Measurements from ENCODE around the gene DKC1.
"Not testable (repeated sequence)": the region's sequence is repeated elsewhere in the genome, so short reads cannot be mapped to it uniquely, and the experiment has no call there.

The DKC1 gene

GRCh38 chrX:154793084-154793795 is 30.6 kb downstream of the DKC1 start:
- DNase-seq (ENCODE audit: low spot score), result no peak

- DNase-seq (ENCODE audit: low spot score), result no peak
Observed at GRCh38 chrX:154795016-154795415, 32.4 kb downstream of the DKC1 start.

- DNase-seq (ENCODE audit: low spot score), result no peak
Observed at GRCh38 chrX:154797006-154797405, 34.3 kb downstream of the DKC1 start.

GRCh38 chrX:154799556-154800348 is 37.1 kb downstream of the DKC1 start:
- DNase-seq (ENCODE audit: low spot score), result no peak

- no peak for DNase-seq (ENCODE audit: low spot score)
Observed at GRCh38 chrX:154800478-154801210, 38.0 kb downstream of the DKC1 start.

DNA sequence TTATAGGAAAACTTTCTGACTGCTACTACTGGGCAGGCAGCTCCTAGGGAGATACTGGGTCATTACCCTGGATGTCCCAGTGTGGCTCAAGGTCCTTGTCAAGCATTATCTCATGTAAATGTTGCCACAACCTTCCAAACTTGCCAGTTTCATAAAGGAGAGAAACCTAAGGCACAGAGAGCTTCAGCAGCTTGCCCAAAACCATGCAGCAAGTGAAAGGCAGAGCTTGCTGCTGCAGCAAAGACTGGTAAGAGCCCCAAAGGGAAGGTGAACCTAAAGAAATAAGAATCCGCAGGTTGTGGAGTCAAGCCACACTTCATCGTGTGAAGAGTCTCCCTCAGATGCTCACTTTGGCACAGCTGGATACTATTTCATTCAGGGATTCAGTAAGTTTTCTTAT is 40.3 kb downstream of the DKC1 start:
- DNase-seq (ENCODE audit: low spot score), result no peak

DNA sequence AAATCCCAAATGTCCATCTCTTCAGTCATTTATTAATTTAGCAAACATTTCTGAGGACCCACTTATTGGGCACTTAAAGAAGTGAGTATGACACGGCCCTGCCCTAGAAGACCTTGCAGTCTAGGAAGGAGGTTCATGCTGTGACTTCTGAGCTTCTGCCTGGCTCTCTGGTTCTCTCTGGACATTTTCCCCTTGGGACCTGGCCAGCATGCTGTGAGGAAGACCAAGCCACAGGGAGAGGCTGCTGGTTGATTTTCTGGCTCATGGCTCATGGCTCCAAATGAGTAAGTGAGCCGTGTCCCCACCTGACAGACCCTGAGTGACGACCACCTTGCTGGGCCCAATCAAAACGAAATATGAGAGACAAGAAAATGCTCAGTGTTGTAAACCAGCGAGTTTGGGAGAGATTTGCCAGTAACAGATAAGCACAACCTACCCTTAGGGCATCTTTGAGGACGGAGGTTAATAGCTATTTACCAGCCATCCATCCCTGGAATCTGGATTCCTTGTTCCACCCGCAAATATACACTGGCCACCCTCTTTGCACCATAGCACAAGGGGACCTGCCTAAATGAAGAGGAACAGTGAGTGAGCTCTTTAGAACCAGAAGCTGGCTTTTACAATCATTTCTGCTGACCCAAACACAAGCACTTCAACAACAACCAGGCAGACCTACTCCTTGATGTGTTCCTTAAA is 41.7 kb downstream of the DKC1 start:
- no peak for DNase-seq (ENCODE audit: low spot score)

DNA sequence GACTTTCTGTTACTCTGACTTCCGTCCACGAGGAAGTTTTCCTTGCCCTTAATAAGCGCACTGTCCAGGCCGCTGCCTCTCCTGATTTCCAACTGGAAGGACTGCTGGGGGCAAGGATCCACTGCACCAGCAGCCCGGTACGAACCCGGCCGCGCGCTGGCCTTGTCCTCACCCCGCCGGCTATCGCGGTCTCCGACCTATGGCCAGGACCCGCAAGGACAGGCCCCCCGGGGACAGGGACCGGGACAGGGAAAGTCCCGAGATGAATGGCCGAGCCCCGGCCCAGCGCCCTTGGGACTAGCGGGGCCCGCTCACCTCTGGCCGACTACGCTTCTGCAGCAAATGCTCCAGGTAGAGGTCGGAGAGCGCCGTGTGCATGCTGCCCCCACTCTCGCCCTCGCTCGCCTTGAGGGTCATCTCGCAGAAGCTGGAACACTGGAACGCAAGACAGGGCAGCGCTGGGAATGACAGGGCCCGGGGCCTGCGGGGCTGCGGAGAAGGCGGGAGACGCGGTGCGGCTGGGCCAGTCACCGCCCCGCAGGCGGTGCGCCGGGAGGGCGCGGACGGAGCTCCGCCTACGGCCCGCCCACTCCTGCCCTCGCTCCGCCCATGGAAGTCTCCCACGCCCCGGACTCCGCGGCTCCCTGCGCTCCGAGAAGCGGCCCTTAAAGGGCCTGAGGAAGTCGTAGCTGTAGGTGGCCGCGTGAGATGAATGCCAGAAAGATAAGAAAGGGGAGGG is 42.5 kb downstream of the DKC1 start, which contains the start of gene MPP1:
Gene MPP1 (minus strand): TSS at position 529 of the 739 bp plus-strand sequence. CDS start 112 bp downstream, at position 417.
- DNase-seq (ENCODE audit: low spot score), result peak; percentile 73

DNA sequence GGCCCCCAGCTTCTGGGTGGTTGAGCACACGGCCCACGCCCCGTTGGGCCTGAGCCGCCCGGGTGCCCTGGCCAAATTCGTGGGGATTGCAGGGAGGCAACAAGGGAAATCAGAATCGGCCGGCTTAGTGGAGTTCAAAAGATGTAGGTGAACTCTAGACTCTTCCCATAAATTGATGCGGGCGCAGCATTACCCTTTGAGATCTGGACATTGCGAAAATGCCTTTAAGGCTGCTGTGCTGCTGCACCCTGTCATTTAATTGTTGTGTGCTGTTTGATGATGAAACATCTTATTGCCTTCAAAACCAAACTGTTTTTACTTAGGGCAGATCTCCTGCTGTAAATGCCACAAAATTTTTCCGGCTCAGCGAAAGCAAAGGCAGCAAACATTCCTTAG is 43.0 kb downstream of the DKC1 start:
- no peak for DNase-seq (ENCODE audit: low spot score)

DNA sequence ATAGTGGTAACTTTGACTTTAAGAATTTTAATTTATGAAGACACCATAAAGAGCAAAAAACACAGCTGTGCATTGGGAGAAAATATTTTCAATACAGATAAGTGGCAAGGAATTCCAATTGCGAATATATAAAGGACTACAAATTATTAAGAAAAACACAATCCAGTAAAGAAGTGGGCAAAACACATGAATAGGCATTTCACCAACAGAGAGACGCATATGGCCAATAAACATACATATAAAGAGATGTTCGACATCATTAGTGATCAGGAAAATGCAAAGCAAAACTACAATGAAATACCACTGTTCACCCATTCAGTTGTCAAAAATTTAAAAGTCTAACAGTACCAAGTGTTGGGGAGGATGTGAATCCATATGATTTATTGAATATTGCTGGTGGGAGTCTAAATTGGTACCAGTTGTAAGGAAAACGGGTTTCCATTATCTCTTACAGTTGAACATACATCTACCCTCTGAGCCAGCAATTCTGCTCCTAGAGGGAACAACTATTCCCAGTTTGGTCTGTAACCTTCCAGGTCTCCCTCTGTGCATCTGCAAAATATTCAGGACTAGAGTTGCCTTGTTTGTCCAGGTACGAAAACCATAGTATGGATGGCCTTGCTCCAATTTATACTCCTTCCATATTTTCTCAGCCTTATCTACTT is 44.3 kb downstream of the DKC1 start:
- no peak for DNase-seq (ENCODE audit: low spot score)

DNA sequence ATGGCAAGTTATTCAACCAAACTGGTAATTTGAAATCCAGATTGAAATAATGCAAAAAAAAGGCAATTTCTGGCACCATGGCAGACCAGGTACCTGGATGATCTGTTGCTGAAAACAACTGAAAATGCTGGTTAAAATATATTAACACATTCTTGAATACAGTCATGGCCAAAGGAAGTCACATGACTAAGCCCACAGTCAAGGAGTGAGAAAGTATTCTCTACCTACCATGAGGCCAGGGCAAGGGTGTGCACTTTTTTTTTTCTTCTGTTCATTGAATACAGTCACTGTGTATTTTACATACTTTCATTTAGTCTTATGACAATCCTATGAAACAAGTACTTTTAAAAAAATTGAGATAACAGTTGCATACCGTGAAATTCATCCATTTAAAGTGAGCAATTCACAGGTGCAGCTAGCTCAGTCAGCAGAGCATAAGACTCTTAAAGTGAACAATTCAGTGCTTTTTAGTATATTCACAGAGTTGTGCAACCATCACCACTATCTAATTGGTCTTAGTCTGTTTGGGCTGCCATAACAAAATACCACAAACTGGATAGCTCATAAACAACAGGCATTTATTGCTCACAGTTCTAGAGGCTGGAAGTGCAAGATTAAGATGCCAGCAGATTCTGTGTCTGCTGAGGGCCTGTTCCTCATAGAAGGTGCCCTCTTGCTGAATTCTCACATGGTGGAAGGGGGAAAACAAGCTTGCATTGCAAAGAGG is 47.4 kb downstream of the DKC1 start:
- DNase-seq (ENCODE audit: low spot score), result peak; percentile 13

DNA sequence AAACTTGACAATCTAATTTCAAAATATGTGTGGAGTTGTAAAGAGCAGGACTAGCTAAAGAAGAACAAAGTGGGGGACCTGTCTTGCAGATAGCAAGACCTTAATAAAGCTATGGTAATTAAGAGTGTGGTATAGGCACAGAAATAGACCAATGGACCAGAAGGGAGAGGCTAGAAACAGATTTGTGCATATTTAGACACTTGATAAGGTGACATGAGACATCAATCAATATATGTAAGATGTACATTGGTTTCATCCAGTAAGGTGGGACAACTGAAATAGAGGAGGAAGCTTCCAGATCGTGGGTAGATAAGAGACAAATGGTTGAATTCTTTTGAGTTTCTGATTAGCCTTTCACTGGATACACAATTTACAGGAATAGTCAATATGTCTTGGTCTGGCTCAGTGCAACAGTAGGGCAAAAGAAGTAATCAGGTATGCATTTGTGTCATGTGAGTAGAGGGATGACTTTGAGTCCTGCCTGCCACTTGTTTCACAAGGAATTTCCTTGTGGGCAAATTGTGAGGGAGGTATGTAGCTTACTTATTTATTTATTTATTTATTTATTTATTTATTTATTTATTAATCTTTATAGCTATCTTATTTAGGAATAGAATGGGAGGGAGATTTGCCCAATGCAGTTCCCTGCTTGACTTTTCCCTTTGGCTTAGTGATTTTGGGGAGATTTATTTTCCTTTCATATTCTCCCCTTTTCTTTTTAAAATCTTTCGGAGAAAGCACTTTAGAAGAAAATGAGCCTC is 49.9 kb downstream of the DKC1 start:
- no peak for DNase-seq (ENCODE audit: low spot score)

- no peak for DNase-seq (ENCODE audit: low spot score)
Observed at GRCh38 chrX:154813801-154814200, 51.1 kb downstream of the DKC1 start.

DNA sequence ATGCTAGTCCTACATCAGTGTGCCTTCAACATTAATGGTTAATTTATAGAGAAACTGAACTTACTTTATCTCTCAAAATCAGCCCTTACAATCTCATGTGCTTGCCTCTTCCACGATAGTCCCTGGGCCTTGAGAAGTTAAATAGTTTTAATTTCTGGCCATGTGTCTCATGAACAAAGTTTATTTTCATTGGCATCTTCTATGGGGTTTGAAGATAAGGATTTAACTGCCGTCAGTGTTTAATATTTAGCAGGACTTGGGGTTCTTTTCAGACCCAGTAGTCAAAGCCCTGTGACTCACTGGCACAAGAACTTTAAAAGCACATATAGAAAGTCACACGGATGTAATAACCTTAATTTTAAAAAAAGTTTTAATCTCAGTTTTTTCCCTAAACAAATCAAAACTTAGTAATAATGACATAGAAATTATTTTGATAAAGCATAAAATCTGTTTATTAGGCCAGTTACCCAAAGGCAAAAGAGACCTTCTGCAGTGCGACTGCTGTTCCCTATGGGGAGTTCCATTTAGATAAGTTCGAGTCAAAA is 52.7 kb downstream of the DKC1 start:
- DNase-seq (ENCODE audit: low spot score), result no peak

GRCh38 chrX:154816326-154816898 is 53.7 kb downstream of the DKC1 start:
- DNase-seq (ENCODE audit: low spot score), result not testable (repeated sequence)

GRCh38 chrX:154817048-154817618 is 54.5 kb downstream of the DKC1 start:
- not testable (repeated sequence) for DNase-seq (ENCODE audit: low spot score)

GRCh38 chrX:154818916-154819770 is 56.5 kb downstream of the DKC1 start:
- no peak for DNase-seq (ENCODE audit: low spot score)
